Measurements from ENCODE around the gene LHFPL6.

The LHFPL6 gene

GRCh38 chr13:39461685-39462266 lies 141.2 kb downstream of the LHFPL6 start:
- DNase-seq: no peak

- DNase-seq: no peak
Observed at GRCh38 chr13:39457274-39457673, 145.7 kb downstream of the LHFPL6 start.

GRCh38 chr13:39455521-39456175 lies 147.3 kb downstream of the LHFPL6 start:
- DNase-seq: no peak

- no peak for DNase-seq
Observed at GRCh38 chr13:39452834-39453233, 150.2 kb downstream of the LHFPL6 start.

GRCh38 chr13:39452417-39452816 lies 150.6 kb downstream of the LHFPL6 start:
- no peak for DNase-seq

- no peak for DNase-seq
Observed at GRCh38 chr13:39451860-39452301, 151.1 kb downstream of the LHFPL6 start.

GRCh38 chr13:39451301-39451700 lies 151.7 kb downstream of the LHFPL6 start:
- DNase-seq: no peak

GRCh38 chr13:39450176-39450575 lies 152.8 kb downstream of the LHFPL6 start:
- peak in 1 of 5 experiments; percentile 3 for DNase-seq

GRCh38 chr13:39448834-39449233 lies 154.2 kb downstream of the LHFPL6 start:
- no peak for DNase-seq

GRCh38 chr13:39446865-39447264 lies 156.1 kb downstream of the LHFPL6 start:
- no peak for DNase-seq

- no peak for DNase-seq
Observed at GRCh38 chr13:39444866-39445265, 158.1 kb downstream of the LHFPL6 start.

GRCh38 chr13:39433651-39434050 lies 169.3 kb downstream of the LHFPL6 start:
- no peak for DNase-seq

- DNase-seq: no peak
Observed at GRCh38 chr13:39432196-39432595, 170.8 kb downstream of the LHFPL6 start.

GRCh38 chr13:39422845-39423565 lies 180.0 kb downstream of the LHFPL6 start:
- DNase-seq: no peak

GRCh38 chr13:39419876-39420275 lies 183.1 kb downstream of the LHFPL6 start:
- no peak for DNase-seq

- DNase-seq: no peak
Observed at GRCh38 chr13:39419068-39419467, 183.9 kb downstream of the LHFPL6 start.

- DNase-seq: no peak
Observed at GRCh38 chr13:39418424-39418823, 184.6 kb downstream of the LHFPL6 start.

GRCh38 chr13:39417643-39418042 lies 185.3 kb downstream of the LHFPL6 start:
- no peak for DNase-seq

- no peak for DNase-seq
Observed at GRCh38 chr13:39417131-39417530, 185.9 kb downstream of the LHFPL6 start.

GRCh38 chr13:39415008-39415802 lies 187.8 kb downstream of the LHFPL6 start:
- DNase-seq: peak in 1 of 5 experiments; percentile 11

GRCh38 chr13:39414339-39414738 lies 188.7 kb downstream of the LHFPL6 start:
- DNase-seq: no peak

GRCh38 chr13:39411511-39411910 lies 191.5 kb downstream of the LHFPL6 start:
- no peak for DNase-seq

GRCh38 chr13:39410964-39411363 lies 192.0 kb downstream of the LHFPL6 start:
- DNase-seq: no peak
